Measurements from ENCODE around the gene LRP10. TPM values are rescaled to one million over a fixed set of nuclear protein-coding genes. Genes with fewer than 3 reads are reported as not detected.
"Not testable (repeated sequence)": the region's sequence is repeated elsewhere in the genome, so short reads cannot be mapped to it uniquely, and the experiment has no call there.

Gene LRP10
- total RNA-seq, 1 experiment from 2014 or later: 29.6 TPM

DNA sequence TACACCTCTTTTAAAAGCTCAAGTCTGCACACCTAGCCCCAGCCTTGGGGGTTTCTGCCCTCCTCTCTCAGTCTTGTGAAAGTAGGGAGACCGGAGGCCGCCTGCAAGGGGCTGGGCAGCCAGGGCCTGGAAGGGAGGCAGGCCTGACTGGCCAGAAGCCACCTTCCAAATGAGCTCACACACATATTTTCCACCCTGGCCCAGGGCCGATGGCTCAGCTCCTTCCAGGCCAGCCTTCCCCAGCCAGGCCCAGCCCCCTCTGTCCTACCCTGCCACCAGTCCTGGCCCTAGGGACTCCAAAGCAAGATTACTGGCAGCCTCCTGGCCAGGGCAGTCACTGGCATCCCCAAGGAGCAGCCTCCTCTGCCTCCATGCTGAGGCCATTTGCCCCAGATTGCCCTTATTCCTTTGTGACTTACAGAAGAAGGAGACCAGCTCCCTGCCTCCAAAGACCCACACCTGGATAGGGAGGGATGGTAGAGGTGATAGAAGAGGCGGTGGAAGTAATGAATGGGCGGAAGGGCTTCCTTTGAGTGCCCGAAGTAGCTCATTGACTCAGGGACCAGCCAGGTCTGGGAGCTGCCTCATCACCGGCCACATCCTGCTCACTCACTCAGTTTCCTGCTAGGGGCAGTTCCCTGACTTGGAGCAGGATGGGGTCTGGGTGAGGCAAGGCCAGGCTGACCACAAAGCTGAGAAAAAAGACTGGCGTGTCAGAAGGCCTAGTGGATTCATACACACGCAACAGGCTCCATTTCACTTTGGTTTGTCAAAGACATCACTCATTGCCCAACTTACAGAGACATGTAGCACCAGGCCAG, 20.4 kb upstream of the LRP10 start:
- DNase-seq: no peak
- no peaks in the 10 kb centered on the region for H3K27me3 ChIP-seq (replicated peaks; ENCODE audit: control insufficient read depth, insufficient read depth, low read length)
- BruUV-seq (replicated peaks): no TSS peak
- H3K9me3 Mint-ChIP-seq (ENCODE audit: unreplicated experiment): no peaks in the 10 kb centered on the region
- peaks cover 7% of the 10 kb centered on the region for H3K4me1 Mint-ChIP-seq (ENCODE audit: low read depth, unreplicated experiment)
- H3K9me3 ChIP-seq: no peaks in the 10 kb centered on the region
- H3K4me1 ChIP-seq: peaks cover 25% of the 10 kb centered on the region
- POLR2A ChIA-PET: no interaction called here
- CTCF ChIA-PET: interaction anchor here (0.8 to 2.8 kb wide), 6 partner anchors 15 to 281 kb away, joined by 3 to 50 read pairs (median 8); partner anchors contain the start of genes DAD1 and MMP14
- TF ChIP-seq, protein P1, sequence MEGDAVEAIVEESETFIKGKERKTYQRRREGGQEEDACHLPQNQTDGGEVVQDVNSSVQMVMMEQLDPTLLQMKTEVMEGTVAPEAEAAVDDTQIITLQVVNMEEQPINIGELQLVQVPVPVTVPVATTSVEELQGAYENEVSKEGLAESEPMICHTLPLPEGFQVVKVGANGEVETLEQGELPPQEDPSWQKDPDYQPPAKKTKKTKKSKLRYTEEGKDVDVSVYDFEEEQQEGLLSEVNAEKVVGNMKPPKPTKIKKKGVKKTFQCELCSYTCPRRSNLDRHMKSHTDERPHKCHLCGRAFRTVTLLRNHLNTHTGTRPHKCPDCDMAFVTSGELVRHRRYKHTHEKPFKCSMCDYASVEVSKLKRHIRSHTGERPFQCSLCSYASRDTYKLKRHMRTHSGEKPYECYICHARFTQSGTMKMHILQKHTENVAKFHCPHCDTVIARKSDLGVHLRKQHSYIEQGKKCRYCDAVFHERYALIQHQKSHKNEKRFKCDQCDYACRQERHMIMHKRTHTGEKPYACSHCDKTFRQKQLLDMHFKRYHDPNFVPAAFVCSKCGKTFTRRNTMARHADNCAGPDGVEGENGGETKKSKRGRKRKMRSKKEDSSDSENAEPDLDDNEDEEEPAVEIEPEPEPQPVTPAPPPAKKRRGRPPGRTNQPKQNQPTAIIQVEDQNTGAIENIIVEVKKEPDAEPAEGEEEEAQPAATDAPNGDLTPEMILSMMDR (IDR thresholded peaks at IDR 0.05; ENCODE audit: insufficient read depth in 1 of 2, low read depth in 1 of 2, low read length in 1 of 2, severe bottlenecking in 1 of 2, unreplicated experiment in 1 of 2): no peak
- H3K4me3 Mint-ChIP-seq (ENCODE audit: unreplicated experiment): no peak overlapping the region
- H3K27ac Mint-ChIP-seq (ENCODE audit: unreplicated experiment): no peak overlapping the region
- H3K4me3 ChIP-seq (ENCODE audit: low read depth, low read length): no peak overlapping the region
- intact Hi-C loops (cut with micrococcal nuclease; ENCODE audit: unreplicated experiment): no loop called here
- no peaks in the 10 kb centered on the region for H3K27me3 Mint-ChIP-seq (ENCODE audit: insufficient read depth, unreplicated experiment)
- no peaks in the 10 kb centered on the region for H3K36me3 ChIP-seq (ENCODE audit: control insufficient read depth, insufficient read depth, low read length)
- H3K36me3 Mint-ChIP-seq (ENCODE audit: insufficient read depth, unreplicated experiment): peaks cover 7% of the 10 kb centered on the region

DNA sequence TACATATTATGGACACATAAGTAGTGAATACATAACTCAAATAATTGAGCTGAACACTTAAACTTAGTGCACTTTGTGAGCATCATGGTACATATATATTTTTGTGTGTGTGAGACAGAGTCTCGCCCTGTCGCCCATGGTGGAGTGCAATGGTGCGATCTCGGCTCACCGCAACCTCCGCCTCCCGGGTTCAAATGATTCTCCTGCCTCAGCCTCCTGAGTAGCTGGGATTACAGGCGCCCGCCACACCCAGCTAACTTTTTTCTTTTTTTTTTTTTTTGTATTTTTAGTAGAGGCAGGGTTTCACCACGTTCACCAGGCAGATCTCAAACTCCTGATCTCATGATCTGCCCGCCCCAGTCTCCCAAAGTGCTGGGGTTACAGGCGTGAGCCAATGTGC, 19.4 kb upstream of the LRP10 start:
- BruUV-seq (replicated peaks); H3K27ac Mint-ChIP-seq (ENCODE audit: unreplicated experiment); H3K4me3 ChIP-seq (ENCODE audit: low read depth, low read length); H3K9me3 Mint-ChIP-seq (ENCODE audit: unreplicated experiment); H3K27me3 Mint-ChIP-seq (ENCODE audit: insufficient read depth, unreplicated experiment); H3K27me3 ChIP-seq (replicated peaks; ENCODE audit: control insufficient read depth, insufficient read depth, low read length); H3K36me3 ChIP-seq (ENCODE audit: control insufficient read depth, insufficient read depth, low read length); H3K9me3 ChIP-seq; DNase-seq; intact Hi-C loops (cut with micrococcal nuclease; ENCODE audit: unreplicated experiment); H3K36me3 Mint-ChIP-seq (ENCODE audit: insufficient read depth, unreplicated experiment); H3K4me1 Mint-ChIP-seq (ENCODE audit: low read depth, unreplicated experiment); H3K4me3 Mint-ChIP-seq (ENCODE audit: unreplicated experiment): not testable (repeated sequence)
- ChIA-PET POLR2A (interaction anchor here (2.6 kb wide), 1 partner anchor 30 kb away, joined by 14 read pairs; no protein-coding TSS in a partner anchor), CTCF (interaction anchor here (0.7 to 2.8 kb wide), 15 partner anchors 11 to 282 kb away, joined by 3 to 50 read pairs (median 4); partner anchors contain the start of genes MMP14, OXA1L and REM2)
- peaks cover 25% of the 10 kb centered on the region for H3K4me1 ChIP-seq

DNA sequence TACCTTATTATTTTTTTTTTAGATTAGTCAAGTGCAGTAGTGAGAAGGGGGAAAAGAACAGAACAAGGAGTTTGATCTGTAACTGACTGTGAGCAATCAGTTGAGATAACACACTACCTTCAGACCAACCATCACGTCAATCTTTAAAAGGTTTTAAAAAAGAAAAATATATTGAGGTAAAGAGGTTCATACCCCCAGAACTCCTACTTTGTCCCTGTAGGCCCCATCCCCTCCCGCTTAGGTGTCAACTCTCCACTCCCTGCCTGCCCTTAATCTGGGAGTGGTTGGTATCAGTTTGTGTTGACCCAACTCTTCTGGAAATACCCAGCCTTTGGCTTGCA, 19.0 kb upstream of the LRP10 start:
- peaks cover 25% of the 10 kb centered on the region for H3K4me1 ChIP-seq
- H3K9me3 ChIP-seq: no peaks in the 10 kb centered on the region
- POLR2A ChIA-PET: interaction anchor here (2.6 kb wide), 1 partner anchor 30 kb away, joined by 14 read pairs; no protein-coding TSS in a partner anchor
- H3K9me3 Mint-ChIP-seq (ENCODE audit: unreplicated experiment): no peaks in the 10 kb centered on the region
- H3K36me3 ChIP-seq (ENCODE audit: control insufficient read depth, insufficient read depth, low read length): no peaks in the 10 kb centered on the region
- DNase-seq: no peak
- peaks cover 7% of the 10 kb centered on the region for H3K4me1 Mint-ChIP-seq (ENCODE audit: low read depth, unreplicated experiment)
- TF ChIP-seq, protein P1 (IDR thresholded peaks at IDR 0.05; ENCODE audit: insufficient read depth in 1 of 2, low read depth in 1 of 2, low read length in 1 of 2, severe bottlenecking in 1 of 2, unreplicated experiment in 1 of 2): no peak
- no TSS peak for BruUV-seq (replicated peaks)
- no peaks in the 10 kb centered on the region for H3K27me3 Mint-ChIP-seq (ENCODE audit: insufficient read depth, unreplicated experiment)
- H3K4me3 Mint-ChIP-seq (ENCODE audit: unreplicated experiment): peak overlapping the region; percentile 69
- H3K4me3 ChIP-seq (ENCODE audit: low read depth, low read length): no peak overlapping the region
- intact Hi-C loops (cut with micrococcal nuclease; ENCODE audit: unreplicated experiment): no loop called here
- CTCF ChIA-PET: interaction anchor here (0.7 to 2.8 kb wide), 15 partner anchors 8 to 282 kb away, joined by 3 to 50 read pairs (median 4); partner anchors contain the start of genes MMP14, OXA1L and REM2
- H3K36me3 Mint-ChIP-seq (ENCODE audit: insufficient read depth, unreplicated experiment): no peaks in the 10 kb centered on the region
- peak overlapping the region; percentile 68 for H3K27ac Mint-ChIP-seq (ENCODE audit: unreplicated experiment)
- H3K27me3 ChIP-seq (replicated peaks; ENCODE audit: control insufficient read depth, insufficient read depth, low read length): no peaks in the 10 kb centered on the region
